HTERT RPE-1 (cell line): ENCODE measurements around the gene CTCFL.

Experiments
- in situ Hi-C: fragments of 300-500 bp; cut with MboI; formaldehyde crosslinking; loops from 4 replicates; pipeline ENCODE4 v1.14.3; 2020; ENCODE audit warnings: low sequenced_read_pairs

Gene CTCFL

GRCh38 chr20:57560554-57561355 lies 35.8 kb upstream of the CTCFL start, which contains the start of gene PCK1:
Gene PCK1 (plus strand): TSS chr20:57561110. CDS start chr20:57561412, 302 bp downstream.
- in situ Hi-C loops, result no loop called here

- in situ Hi-C loops, result no loop called here
These were observed 35.0 kb upstream of the CTCFL start for GRCh38 chr20:57559658-57560553.

GRCh38 chr20:57559289-57559634 lies 34.3 kb upstream of the CTCFL start:
- in situ Hi-C loops, result no loop called here

DNA sequence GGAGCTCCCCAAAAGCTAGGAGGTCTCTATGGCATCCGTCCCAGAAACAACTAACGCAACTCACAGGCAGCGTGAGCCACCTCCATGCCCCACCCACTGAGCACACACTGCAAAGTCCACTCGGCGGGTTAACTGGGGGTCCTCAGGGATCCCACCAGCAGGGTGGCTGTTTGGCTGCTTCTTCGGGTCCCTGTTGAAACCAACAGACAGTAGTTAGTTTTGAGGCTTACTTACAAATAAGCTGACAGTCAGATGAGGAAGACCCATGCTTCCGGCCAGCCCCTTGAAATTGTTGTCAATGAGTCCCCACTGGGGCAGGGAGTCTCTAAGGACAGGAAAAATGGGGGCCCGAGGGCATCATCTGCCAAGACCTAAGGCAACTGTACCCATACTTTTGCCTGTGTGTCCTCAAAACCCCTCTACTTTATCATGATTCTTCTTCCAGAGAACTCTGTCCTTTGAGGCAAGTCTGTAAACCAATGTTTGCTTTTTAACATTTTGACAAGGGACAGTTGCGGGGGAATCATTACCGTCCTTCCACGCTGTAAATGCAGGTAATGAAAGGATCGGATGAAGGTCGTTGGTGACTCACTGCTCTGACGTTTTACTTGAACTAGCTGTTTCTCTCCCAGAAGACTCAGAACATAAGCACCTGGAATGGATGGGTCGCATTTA lies 33.8 kb upstream of the CTCFL start:
- in situ Hi-C loops, result no loop called here

GRCh38 chr20:57557926-57558613 lies 33.1 kb upstream of the CTCFL start:
- in situ Hi-C loops, result no loop called here

DNA sequence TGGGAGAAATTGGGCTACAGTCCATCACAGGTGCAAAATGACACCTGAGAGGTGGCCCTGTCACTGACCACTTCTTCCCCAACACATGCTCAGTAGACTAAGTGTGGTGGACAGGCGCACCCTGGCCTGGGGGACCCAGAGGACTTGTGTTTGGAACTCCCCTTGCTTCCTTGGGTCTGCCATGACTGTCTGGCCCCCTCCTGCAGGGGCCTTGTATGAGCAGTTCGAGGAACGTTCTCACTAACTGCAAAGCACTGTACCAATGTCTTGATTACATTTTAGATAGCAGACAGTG lies 32.0 kb upstream of the CTCFL start:
- in situ Hi-C loops, result no loop called here

DNA sequence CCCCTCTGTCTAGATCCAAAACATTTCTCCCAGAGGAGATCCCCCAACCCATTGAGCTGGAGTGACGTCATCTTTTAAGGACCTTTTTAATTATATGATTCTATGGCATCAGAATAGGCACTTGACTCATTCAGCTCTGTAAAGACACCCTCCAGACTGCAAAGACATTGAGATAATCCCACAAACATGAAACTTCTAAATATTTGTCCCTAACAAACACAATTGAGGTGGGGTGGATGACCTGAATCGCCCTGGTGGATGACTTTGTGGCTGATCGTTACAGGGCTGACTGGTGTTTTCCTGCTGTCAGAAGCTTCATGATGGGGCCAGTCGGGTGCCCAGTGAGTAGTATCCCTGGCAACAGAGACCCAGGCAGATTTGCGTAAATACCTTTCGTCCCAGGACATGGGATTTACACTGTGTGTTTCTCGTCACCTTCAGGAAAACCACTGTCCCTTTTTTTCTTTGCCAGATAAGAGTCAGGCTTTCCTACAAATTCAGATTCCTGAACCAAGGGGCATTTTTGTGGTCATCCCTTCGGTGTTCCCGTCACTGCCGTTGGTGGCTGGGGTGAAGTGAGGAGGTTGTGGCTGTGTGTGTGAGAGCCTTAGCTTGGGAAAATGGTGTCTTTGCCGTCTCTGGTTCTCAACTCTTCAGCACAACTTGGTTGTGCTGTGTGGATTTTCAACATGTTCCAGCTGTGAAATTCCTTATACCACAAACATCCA lies 30.7 kb upstream of the CTCFL start:
- in situ Hi-C loops, result no loop called here

- in situ Hi-C loops, result no loop called here
These were observed 28.6 kb upstream of the CTCFL start for GRCh38 chr20:57553376-57554018.

- in situ Hi-C loops, result no loop called here
These were observed 27.5 kb upstream of the CTCFL start for GRCh38 chr20:57552471-57552870.

DNA sequence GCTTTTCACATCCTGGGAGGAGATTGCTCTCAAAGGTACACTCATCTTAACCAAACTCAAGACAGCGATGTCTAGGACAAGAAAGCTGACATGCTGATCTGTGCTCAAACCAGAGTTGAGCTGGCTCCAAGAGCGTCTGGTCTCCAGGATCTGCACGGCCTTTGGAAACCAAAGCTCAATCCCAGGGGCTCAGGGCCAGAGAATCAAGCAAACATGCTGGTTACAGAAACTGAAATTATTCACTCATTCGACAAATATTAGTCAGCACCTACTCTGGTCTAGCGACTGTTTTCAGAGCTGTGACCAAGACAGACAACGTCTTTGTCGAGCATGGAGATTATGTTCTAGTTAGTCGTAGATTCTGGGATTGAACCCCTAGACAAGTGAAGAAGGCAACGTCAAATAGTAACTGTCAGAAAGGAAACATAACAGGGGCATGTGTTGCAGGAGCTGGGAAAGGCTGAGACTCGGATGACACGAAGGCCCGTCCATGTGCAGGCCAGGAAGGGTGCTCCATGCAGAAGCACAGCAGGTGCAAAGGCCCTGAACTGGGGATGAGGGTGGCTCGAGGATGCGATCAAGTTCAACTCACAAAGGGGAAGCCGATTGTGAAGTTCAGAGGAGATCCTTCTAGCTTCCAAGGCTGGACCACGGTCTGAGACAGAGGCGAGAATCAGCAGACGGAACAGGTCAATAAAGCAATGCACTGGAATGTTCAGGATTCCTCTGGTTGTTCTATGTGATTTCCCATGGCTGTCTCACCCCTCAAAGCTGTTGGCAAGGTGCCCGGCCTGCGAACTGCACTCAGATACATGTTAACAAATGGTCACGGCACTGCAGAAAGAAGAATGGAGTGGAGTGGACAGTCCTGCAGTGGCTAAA lies 23.5 kb upstream of the CTCFL start:
- in situ Hi-C loops, result no loop called here

DNA sequence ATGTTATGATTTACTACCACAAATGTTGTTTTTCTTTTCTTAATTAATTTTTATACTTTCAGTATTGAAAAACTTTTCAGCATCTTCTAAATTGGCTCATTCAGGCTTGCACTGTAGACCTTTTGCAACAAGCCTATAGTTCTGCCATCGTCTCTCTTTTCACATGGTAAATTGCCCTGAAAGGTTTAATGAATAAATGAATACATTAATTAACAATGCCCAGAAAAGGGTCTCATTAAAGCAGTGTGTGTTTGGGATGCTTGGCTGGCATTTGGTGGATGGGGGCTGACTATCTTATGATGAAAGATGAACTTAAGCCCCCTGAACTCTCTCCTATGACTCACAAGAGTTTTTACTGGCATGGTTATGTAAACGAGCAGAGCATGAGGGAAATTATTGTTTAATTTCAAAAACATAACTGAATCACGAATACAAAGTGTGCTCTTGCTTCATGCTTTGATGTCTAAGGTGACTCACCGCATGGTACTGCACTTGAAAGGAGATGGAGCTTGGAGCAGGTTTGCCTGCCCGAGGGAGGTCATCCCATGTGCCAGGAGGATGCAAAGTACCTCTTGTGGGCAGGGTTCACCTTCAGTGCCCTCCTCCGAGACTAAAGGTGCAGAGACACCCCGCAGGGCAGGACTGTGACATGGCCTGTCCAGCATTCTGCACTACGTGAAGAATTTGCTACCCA lies 22.2 kb upstream of the CTCFL start:
- in situ Hi-C loops, result no loop called here

DNA sequence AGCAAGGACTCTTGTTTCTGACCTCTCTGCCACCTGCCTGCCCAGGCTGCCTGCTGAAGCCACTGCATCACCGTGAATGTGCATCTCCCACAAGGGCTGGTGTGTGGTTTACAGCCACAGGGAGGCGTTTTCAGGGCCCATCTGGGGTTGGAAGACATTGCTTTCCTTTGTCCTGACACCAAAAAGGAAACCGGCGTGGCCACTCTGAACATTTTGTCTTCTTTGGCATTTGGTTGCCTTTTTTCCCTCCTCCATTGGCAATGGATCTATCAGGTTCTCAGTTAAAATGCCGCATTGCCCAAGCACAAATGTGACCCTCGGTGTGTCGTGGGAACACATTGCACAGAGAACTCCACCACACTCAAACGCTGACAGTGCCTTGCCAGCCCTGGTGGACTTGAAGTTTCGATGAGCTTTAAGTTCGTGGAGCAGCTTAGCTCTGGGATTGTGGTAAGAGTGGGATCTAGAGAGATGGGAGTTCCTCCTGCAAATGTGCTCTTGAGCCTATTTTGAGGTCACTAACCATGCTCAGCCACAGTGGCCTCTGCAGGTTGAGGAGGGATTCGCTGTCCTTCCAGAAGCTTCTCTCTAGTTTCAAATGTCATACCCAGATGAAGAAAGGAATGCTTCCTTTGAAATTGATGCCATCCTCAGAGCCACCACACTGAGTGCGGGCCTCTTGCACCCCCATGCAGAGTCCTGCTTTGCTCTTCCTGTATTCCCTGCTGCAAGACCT lies 21.2 kb upstream of the CTCFL start:
- in situ Hi-C loops, result no loop called here

GRCh38 chr20:57544838-57545564 lies 20.1 kb upstream of the CTCFL start:
- in situ Hi-C loops, result no loop called here

DNA sequence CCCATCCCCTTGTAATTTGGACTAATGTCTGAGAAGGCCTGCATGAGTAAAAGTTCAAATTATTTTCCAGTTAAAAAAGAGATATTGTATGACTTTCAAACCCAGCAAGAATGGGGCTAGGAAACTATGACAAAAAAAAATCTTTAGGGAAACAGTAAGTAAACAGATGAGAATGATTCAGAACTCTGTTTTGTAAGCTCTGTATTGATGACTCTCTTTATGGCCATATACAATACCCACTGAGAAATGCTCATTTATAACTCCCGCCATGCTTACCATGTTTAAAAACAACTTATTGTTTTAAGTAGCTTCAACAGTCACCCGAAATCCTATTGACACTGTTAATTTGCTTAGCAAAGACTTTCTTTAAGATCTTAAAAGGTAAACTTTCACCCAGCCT lies 18.8 kb upstream of the CTCFL start:
- in situ Hi-C loops, result no loop called here

GRCh38 chr20:57540890-57541580 lies 16.1 kb upstream of the CTCFL start:
- in situ Hi-C loops, result no loop called here

DNA sequence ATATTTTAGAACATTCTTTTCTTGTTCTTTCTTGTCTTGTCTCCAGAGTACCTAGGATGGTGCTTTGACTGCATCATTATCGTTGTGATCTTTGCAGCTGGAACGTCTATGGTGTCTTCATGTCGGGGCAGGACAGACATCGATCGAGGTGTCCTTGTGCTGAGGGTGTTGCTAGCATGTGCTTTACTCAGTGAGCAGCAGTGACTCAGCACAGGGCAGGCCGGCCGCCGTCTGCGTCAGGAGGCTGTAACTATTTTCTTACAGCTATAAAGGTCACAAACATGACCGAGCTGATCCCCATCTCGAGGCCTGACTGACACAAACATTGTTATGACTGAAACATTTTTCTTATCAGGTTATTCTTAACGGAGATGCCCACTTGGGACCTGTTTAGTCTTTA lies 14.9 kb upstream of the CTCFL start:
- in situ Hi-C loops, result no loop called here
